Measurements from ENCODE around the gene BTN1A1.

- TF ChIP-seq POLR2AphosphoS5 (IDR thresholded peaks at IDR 0.05; ENCODE audit: low read depth, low read length) (no peak), CTCF (IDR thresholded peaks at IDR 0.05) (no peak), REST (IDR thresholded peaks at IDR 0.05; ENCODE audit: insufficient read depth in 1 of 2, low read depth in 2 of 2, low read length in 1 of 2) (no peak), SIN3A (IDR thresholded peaks at IDR 0.05; ENCODE audit: borderline replicate concordance, insufficient read depth, low read depth, low read length) (no peak)
Measured at GRCh38 chr6:26502626-26503025, 2.5 kb downstream of the BTN1A1 start.

All from Panc1 (cell line).